A673 (cell line): Measurements from ENCODE around the gene DAPK3. TPM values are rescaled to one million over a fixed set of nuclear protein-coding genes. Genes with fewer than 3 reads are reported as not detected.

Experiments used
- BruUV-seq: library from RNA; stranded (reverse); fragments of 400-500 nt; replicated peaks from 2 replicates; lab custom pipeline; 2021; lab: Mats Ljungman, UMichigan
- CTCF ChIA-PET: fragments of 300-600 bp; sonication (Branson Sonifier 250); formaldehyde crosslinking; loops from one replicate; lab custom pipeline; 2022; ENCODE audit warnings: antibody characterized with exemption; lab: Charles Lee
- POLR2A ChIA-PET: fragments of 300-600 bp; sonication (Branson Sonifier 250); formaldehyde crosslinking; loops from one replicate; lab custom pipeline; 2022; ENCODE audit warnings: antibody characterized with exemption; ENCODE audit not compliant: low non-redundant PET; lab: Charles Lee
- DNase-seq: peaks from one replicate; pipeline ENCODE4 v3.0.0-alpha.2; 2015; ENCODE audit warnings: low spot score
- H3K27ac ChIP-seq: fragments of 200-600 bp; sonication (generic); 2 replicates; pipeline ENCODE4 v1.5.1; 2016; ENCODE audit warnings: mixed run types, low read depth, mild to moderate bottlenecking, mixed read lengths, antibody characterized with exemption, low read length; ENCODE audit not compliant: poor library complexity, severe bottlenecking
- H3K27me3 ChIP-seq: fragments of 200-600 bp; sonication (generic); replicated peaks from 2 replicates; pipeline ENCODE4 v1.6.1; 2017; ENCODE audit warnings: mixed run types, low read depth, mild to moderate bottlenecking, mixed read lengths, antibody characterized with exemption, low read length; ENCODE audit not compliant: insufficient read depth, poor library complexity
- H3K36me3 ChIP-seq: fragments of 200-600 bp; sonication (generic); 2 replicates; pipeline ENCODE4 v1.6.1; 2016; ENCODE audit warnings: mixed run types, mild to moderate bottlenecking, mixed read lengths, antibody characterized with exemption, low read length; ENCODE audit not compliant: insufficient read depth, poor library complexity, severe bottlenecking
- H3K4me1 ChIP-seq: fragments of 200-600 bp; sonication (generic); 2 replicates; pipeline ENCODE4 v1.6.1; 2017; ENCODE audit warnings: mixed run types, mild to moderate bottlenecking, mixed read lengths, antibody characterized with exemption, low read length; ENCODE audit not compliant: insufficient read depth, poor library complexity, severe bottlenecking
- H3K4me3 ChIP-seq: fragments of 200-600 bp; sonication (generic); 2 replicates; pipeline ENCODE4 v1.5.1; 2016; ENCODE audit warnings: low read depth, mixed run types, mild to moderate bottlenecking, mixed read lengths, low read length; ENCODE audit not compliant: poor library complexity, severe bottlenecking
- H3K9me3 ChIP-seq: fragments of 200-600 bp; sonication (generic); 2 replicates; pipeline ENCODE4 v1.6.1; 2016; ENCODE audit warnings: mixed run types, low read depth, mild to moderate bottlenecking, mixed read lengths, antibody characterized with exemption, low read length; ENCODE audit not compliant: poor library complexity, severe bottlenecking
- EZH2 ChIP-seq: fragments of 200-600 bp; sonication (generic); IDR thresholded peaks from 2 replicates; pipeline ENCODE4 v1.6.1; 2017; ENCODE audit warnings: borderline replicate concordance, low read depth, mild to moderate bottlenecking, mixed read lengths, antibody characterized with exemption, low read length; ENCODE audit not compliant: poor library complexity, severe bottlenecking
- intact Hi-C: fragments of 100-400 bp; cut with micrococcal nuclease; formaldehyde crosslinking; loops from one replicate; pipeline ENCODE4 v1.10.0; 2022; ENCODE audit not compliant: unreplicated experiment
- total RNA-seq: library from RNA; stranded (reverse); gene quantifications from 2 replicates; pipeline ENCODE4 v1.2.3, GENCODE V29; 2021
- TF ChIP-seq, protein P1 (sequence below): fragments of 300-800, 200-600 bp; sonication (generic); conservative IDR thresholded peaks from 2 replicates; pipeline ENCODE4 v1.5.1; 2017; ENCODE audit warnings: low read depth, mild to moderate bottlenecking, antibody characterized with exemption, low read length, moderate library complexity, mixed read lengths

DAPK3 gene
- total RNA-seq, 1 experiment from 2014 or later = 65.9 TPM

DNA sequence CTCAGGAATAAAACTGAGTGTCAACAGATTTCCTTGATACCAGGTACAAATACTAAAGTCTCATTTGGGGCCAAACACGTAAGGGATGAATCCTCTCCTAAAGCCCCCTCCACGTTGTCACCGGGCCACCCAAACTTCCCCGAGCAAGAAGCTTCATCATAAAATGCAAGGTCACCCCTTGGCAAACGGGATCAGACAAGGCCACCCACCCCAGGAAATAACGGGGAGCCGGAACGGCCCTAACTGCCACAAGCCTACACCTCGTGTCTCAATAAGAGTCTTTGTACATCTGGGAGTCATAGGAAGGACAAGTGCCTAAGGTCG is 13.6 kb upstream of the DAPK3 start:
- POLR2A ChIA-PET = no interaction called here
- peaks cover 36% of the 10 kb centered on the region for H3K4me1 ChIP-seq
- H3K27me3 ChIP-seq = no peaks in the 10 kb centered on the region
- peak overlapping the region; percentile 98 for H3K4me3 ChIP-seq
- CTCF ChIA-PET = no interaction called here
- H3K27ac ChIP-seq = peak overlapping the region; percentile 96
- no peak for DNase-seq
- intact Hi-C loops = no loop called here
- no peaks in the 10 kb centered on the region for H3K9me3 ChIP-seq
- no TSS peak for BruUV-seq
- peaks cover 53% of the 10 kb centered on the region for H3K36me3 ChIP-seq
- TF ChIP-seq, protein P1, sequence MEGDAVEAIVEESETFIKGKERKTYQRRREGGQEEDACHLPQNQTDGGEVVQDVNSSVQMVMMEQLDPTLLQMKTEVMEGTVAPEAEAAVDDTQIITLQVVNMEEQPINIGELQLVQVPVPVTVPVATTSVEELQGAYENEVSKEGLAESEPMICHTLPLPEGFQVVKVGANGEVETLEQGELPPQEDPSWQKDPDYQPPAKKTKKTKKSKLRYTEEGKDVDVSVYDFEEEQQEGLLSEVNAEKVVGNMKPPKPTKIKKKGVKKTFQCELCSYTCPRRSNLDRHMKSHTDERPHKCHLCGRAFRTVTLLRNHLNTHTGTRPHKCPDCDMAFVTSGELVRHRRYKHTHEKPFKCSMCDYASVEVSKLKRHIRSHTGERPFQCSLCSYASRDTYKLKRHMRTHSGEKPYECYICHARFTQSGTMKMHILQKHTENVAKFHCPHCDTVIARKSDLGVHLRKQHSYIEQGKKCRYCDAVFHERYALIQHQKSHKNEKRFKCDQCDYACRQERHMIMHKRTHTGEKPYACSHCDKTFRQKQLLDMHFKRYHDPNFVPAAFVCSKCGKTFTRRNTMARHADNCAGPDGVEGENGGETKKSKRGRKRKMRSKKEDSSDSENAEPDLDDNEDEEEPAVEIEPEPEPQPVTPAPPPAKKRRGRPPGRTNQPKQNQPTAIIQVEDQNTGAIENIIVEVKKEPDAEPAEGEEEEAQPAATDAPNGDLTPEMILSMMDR = no peak
- no peak for TF ChIP-seq EZH2

DNA sequence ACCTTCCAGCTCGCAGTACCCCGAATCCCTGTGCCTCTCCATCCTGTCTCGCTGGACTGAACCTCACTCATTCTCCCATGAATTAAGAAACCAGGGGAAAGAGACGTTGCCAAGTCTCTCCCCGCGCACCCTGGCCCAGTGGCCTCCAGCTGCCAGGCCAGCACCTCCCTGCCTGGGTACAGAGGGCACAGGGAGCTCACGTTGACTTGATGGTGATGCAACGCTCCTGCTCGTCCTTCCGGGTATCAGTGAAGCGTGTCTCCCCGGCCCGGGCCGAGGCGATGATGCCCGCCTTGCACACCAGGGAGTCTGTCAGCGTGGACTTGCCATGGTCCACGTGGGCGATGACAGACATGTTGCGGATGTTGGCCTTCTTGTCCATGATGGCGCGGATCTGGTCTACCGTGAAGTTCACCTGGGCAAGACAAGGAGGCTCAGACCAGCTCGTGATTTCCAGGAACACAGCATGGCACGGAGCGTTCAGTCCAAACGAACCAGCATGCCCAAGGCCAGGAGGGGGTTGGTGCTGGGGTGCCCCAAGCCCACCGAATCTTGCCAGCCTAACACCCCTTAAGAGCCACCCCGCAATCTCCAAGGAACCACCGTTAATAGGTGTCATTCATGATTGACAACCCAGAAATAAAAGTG is 13.2 kb upstream of the DAPK3 start:
- BruUV-seq = no TSS peak
- POLR2A ChIA-PET = no interaction called here
- no peaks in the 10 kb centered on the region for H3K27me3 ChIP-seq

DNA sequence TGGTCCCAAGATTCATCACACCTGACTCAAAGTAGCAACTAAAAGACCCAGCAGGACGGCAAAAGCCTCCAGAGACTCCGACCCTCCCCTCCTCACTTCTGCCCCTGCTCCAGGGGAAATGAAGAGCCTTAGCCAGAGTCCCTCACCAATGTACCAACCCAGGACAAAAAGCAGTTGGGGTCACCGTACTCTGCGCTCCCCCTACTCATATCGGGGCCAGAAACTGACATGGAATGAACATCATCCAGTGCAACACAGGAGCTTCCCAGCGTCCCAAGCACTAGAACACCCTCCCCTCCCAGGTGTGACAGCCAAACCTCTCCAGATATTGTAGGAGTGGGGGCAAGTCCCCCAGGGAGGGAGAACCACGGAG is 12.6 kb upstream of the DAPK3 start:
- ChIA-PET POLR2A (no interaction called here), CTCF (no interaction called here)
- Histone ChIP-seq H3K27me3 (no peaks in the 10 kb centered on the region), H3K9me3 (no peaks in the 10 kb centered on the region), H3K27ac (peak overlapping the region; percentile 96), H3K4me3 (peak overlapping the region; percentile 98), H3K4me1 (peaks cover 36% of the 10 kb centered on the region), H3K36me3 (peaks cover 63% of the 10 kb centered on the region)
- BruUV-seq = no TSS peak
- intact Hi-C loops = no loop called here
- DNase-seq = no peak
- TF ChIP-seq, protein P1 = no peak
- no peak for TF ChIP-seq EZH2

More for the DNA sequence above, 13.2 kb upstream of the DAPK3 start:
- Histone ChIP-seq H3K9me3 (no peaks in the 10 kb centered on the region), H3K4me1 (peaks cover 36% of the 10 kb centered on the region), H3K27ac (peak overlapping the region; percentile 96), H3K4me3 (peak overlapping the region; percentile 98), H3K36me3 (peaks cover 58% of the 10 kb centered on the region)
- intact Hi-C loops = no loop called here
- DNase-seq = peak; percentile 66
- TF ChIP-seq EZH2 = no peak
- TF ChIP-seq, protein P1 = no peak
- CTCF ChIA-PET = no interaction called here
